Dermis microvascular lymphatic vessel endothelial cell (primary cell): ENCODE results near the gene TRIM61. TPM values are rescaled to one million over a fixed set of nuclear protein-coding genes. Genes with fewer than 3 reads are reported as not detected.
"Not testable (repeated sequence)": the region's sequence is repeated elsewhere in the genome, so short reads cannot be mapped to it uniquely, and the experiment has no call there.

Experiments used
- DNase-seq, 2 donors: peaks; one replicate each; pipeline versions ENCODE4 v3.0.0 to v3.0.0-alpha.2; 2010; ENCODE audit warnings: low read depth in 2 of 2
- total RNA-seq: library from RNA; depleted of rRNA; stranded (reverse); fragments of >200 nt; gene quantifications from 2 replicates; pipeline ENCODE4 v1.2.1, GENCODE V29; 2014

Gene TRIM61
- total RNA-seq, 1 donor from 2014 or later: not detected

DNA sequence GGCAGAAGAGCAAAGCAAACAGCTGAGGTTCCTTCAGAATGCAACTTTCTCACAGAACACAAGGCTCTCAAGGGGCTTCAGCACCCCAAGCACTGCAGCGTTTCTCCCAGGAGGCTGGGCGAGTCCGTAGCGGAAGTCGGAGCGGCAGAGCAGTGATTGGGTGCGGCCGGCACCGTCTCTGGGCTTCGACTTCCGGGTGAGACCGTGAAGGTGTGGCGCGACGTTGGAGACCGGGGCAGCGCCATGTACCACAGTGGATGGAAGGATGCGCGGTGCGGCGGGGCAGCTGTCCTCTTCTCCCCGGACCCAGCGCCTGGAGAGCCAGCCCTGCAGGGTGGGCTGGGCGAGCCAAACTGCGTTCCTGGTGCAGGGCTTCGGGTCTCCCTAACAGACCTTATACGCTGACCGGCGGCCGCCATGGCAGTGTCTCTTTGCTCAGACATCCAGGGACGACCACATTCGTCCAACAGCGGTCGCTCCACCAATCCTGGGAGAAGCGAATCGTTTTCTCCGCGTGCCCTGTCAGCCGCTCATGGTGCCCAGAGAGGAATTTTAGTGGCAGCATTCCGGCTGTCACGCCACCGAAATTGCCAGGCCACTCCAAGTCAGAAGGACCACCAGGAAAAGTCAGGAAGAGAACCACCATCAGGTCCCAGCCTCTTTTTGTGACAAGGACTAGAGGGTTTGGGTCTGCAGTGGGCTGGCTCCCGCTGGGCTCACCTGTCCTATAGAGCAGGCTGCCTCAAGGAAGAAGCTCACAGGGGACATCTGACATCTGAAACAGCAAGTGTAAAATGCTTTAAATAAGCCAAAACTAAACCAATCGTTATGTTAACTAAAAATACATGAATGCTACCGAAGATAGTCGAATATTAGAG is 20.5 kb downstream of the TRIM61 start:
- DNase-seq: no peak

DNA sequence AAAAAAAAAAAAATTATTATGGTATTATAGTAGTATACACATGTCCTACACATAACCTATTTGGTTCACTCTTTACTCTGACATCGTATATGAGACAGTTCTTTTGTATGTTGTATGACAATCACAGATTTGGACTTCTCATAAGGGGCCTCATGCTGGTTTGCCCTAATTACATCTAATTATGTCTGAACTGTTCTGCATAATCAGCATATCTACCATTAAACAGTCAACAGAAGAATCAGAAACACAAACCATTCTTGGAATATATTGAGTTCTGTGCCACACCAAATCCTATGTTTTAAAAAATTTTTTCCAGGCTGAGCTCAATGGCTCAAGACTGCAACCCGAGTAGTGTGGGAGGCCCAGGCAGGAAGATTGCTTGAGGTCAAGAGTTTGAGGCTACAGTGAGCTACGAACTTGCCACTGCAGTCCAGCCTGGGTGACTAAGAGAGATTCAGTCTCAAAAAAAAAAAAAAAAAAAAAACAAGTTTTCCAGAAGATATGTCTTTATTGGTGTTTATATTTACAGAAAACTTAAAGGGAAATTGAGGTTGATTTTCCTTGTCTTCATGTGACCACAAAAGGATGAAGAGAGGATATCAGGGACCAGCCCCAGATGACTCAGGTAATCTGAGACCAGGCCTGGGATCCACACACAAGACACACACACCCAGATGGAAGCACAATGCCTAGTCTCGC is 22.2 kb downstream of the TRIM61 start:
- DNase-seq: no peak

DNA sequence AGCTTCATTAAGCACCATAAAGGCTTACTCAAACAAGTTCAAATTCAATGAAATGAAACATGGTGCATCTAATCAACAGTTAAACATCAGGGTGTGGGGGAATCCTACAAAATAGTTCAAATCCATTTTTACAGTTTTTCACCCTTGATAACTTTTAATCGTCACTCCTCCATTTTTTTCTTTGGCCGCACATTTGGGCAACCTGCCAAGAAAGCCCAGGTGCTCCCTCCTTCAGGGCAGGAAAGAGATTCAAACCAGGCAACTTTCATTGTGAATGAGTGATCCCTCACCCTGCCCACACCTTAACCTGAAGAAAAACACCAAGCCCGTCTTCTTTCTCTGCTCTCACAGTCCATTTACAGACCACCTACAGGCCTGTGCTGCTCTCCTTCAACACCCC is 24.9 kb downstream of the TRIM61 start:
- no peak for DNase-seq

DNA sequence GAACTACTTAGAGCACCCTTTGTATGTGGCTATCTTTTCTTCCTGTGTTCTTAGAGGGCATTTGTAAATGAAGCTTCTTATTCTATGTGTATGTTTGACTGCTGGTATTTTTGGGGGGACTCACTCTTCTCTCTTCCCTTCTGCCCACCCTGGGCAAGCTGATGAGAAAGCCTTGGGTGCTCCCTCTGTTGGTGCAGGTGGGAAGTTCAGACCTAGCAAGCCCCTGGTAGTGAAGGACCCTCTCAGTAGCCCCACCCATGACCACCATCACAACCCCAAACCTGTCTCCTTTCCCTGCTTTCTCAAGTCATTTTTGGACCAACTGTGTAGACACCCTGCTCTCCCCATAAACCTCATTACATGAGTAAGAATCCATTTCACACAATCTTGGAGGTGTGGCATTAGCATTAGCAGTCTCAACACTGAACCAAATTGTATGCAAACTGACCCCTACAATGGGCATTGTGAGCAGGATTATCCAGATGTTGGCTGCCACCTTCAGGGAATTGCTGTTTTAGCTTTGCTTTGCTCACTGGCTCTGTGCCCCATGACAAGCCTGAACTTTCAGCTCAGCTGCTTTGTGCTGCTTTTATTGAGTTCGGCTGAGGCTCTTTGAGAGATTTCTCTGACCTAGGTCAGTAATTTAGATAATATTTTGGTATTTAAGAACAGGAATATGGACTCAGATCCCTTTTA is 27.9 kb downstream of the TRIM61 start:
- no peak for DNase-seq

DNA sequence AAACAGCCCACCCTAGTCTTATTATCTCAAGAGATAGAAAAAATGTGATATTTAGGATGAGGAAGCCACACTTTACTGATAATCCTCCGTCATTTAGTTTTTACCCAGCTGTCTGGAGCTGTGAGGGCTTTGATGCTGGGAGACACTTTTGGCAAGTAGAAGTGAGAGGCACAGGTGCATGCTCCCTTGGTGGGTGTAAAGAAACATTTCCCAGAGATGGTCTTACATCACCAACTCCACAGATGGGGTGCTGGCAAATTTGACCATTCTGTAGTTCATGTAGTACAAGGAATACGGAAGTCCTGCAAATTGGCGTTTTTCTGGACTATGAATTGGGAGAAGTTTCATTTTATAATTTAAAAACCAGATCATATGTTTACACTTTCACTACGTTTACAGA is 28.5 kb downstream of the TRIM61 start:
- DNase-seq: no peak

DNA sequence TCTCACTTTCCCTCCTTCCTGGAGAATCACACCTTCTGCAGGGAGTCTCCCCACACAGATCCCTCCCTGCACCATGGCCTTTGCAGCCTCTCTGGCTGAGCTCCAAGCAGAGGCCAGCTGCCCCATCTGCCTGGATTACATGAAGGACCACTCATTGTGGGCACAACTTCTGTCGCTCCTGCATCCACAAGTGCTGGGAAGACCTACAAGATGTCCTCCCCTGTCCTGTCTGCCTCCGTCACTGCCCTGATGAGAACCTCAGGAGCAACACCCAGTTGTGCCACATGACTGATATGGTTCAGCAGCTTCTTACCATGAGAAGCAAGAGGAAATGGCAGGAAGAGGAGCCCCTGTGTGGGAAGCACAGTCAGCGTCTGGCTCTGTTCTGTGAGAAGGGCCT is 29.5 kb downstream of the TRIM61 start:
- not testable (repeated sequence) for DNase-seq

DNA sequence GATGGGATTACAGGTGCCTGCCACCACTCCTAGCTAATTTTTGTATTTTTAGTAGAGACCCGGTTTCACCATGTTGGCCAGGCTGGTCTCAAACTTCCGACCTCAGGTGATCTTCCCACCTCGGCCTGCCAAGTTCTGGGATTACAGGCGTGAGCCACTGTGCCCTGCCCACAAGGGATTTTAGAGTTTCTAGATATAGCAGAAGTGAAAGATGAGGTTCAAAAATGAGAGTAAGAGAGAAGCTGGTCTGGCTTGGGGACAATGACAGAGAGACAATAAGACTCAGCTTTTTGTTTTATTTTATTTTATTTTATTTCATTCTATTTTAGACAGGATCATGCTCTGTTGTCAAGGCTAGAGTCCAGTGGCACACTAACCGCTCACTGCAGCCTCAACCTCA is 30.6 kb downstream of the TRIM61 start:
- no peak for DNase-seq

DNA sequence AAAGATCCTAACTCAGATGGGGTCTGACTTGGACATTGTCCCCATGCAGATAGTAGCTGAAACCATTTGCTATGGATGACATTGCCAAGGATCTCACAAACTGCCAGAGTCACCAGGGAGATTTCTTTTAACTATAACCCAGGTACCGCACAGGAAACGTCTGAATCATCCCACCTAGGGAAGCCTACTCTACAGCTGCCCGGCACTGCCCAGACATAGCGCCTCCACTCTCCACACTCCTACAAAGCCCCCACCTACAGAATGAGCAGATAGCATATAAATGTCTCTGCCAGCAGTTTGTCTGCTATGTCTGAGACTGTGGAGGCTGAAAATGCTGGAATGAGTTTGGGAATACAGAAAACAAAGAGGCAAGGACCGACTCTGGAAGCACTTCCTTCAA is 32.3 kb downstream of the TRIM61 start:
- DNase-seq: no peak

DNA sequence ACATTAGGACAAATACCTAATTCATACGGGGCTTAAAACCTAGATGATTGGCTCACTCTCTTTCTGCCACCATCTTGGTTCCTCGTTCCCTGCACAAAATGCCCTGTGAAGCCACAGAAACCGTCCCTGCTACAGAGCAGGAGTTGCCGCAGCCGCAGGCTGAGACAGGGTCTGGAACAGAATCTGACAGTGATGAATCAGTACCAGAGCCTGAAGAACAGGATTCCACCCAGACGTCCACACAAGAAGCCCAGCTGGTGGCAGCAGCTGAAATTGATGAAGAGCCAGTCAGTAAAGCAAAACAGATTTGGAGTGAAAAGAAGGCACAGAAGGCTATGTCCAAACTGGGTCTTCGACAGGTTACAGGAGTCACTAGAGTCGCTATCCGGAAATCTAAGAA is 34.3 kb downstream of the TRIM61 start:
- no peak for DNase-seq

DNA sequence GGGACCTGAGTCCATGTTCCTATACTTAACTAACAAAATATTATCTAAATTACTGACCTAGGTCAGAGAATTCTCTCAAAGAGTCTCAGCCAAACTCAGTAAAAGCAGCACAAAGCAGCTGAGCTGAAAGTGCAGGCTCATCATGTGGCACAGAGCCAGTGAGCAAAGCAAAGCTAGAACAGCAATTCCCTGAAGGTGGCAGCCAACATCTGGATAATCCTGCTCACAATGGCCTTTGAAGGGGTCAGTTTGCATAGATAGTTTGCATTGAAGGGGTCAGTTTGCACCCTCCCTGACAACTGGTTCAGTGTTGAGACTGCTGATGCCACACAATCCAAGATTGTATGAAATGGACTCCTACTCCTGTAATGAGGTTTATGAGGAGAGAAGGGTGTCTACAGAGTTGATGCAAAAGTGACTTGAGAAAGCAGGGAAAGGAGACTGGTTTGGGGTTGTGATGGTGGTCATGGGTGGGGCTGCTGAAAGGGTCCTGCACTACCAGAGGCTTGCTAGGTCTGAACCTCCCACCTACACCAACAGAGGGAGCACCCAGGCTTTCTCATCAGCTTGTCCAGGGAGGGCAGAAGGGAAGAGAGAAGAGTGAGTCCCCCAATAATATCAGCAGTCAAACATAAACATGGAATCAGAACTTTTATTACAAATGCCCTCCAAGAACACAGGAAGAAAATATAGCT is 39.7 kb downstream of the TRIM61 start:
- DNase-seq: no peak

DNA sequence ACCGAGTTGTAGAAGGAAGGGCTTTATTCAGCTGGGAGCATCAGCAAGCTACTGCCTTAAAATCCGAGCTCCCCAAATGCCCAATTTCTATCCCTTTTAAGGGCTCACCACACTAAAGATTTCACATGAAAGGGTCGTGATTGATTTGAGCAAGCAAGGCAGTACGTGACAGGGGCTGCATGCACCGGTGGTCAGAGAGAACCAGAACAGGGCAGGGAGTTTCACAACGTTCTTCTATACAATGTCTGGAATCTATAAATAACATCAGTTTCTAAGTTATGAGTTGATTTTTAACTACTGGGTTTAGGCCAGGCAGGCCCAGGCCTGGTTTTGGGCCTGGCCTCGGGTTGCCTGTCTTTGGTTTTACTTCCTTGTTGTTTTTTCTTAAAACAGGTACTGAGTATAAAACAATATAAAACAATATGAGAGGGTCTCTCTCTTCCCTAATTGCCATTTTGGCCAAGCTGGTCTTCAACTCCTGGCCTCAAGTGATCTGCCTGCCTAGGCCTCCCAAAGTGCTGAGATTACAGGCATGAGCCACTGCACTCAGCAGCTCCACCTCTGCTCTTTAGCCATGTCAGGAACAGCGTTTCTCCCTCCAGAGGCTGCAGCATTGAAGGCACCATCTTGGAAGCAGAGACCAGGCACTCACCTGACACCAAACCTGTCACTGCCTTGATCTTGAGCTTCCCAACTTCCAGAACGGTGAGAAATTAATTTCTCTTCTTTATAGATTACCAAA is 41.4 kb downstream of the TRIM61 start:
- DNase-seq: not testable (repeated sequence)

DNA sequence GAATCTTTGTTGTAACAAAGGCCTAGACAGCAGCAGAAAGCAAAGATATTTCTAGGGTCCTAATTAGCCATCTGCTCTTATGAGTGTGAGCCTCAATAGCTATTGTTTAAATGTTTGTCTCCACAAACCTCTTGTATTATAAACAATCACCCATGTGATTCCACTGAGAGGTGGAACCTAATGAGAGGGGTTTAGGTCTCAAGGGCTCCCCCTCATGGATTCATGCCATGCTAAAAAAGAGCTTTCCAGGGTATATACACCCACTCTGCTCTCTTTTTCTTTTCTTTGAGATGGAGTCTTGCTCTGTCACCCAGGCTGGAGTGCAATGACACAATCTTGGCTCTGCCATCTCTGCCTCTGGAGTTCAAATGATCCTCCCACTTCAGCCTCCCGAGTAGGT is 42.1 kb downstream of the TRIM61 start:
- no peak for DNase-seq

DNA sequence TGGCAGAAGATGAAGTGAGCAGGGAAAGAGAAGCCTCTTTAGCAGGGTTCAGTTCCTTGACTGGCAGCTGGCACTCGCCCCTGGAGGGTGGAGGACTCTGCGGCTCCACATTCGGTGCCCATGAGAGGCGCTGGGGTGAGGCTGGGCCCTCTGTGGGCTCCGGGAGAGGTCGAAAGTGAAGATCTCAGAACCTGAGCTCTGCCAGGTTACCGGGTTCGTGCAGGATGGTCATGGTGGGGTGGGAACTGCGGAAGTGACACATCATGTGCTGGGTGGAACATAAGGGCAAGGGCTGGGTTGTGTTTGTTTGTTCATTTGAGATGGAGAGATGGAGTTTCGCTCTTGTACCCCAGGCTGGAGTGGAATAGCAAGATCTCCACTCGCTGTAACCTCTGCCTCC is 44.2 kb downstream of the TRIM61 start:
- no peak for DNase-seq

DNA sequence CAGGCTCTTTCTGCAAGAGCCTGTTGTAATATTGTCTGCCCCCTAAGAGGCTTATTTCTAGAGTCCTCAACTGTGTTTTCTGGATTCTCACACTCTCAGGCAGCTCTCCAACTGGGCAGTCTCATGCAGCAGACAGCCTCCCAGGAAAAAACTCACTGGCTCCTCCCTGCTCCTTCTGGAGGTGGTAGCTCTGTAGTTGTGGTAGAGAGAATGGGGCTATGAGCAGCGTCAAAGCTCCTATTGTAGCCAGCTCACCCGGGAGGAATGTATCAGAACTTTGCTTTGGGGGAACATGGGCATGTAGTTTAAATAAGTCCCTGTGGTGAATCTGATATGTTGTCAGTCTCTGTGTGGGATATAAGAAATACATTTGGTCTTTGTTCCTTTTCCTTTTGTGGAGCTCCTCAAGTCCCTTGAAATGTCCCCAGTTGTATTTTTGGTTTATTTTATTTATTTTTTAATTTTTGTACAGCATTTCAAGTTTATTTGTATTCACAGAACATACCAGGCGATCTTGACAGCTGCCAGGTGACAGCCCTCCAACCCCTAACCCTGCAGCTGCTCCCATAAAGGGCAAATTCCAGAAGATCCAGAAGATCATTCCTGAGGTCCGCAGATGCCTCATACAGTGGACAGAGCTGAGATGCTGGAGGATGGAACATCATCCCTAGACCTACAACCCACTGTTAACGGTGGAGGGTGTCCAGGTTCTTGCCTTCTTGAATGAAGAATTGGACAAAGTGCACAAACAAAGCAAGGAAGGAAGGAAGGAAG is 45.7 kb downstream of the TRIM61 start:
- DNase-seq: no peak

DNA sequence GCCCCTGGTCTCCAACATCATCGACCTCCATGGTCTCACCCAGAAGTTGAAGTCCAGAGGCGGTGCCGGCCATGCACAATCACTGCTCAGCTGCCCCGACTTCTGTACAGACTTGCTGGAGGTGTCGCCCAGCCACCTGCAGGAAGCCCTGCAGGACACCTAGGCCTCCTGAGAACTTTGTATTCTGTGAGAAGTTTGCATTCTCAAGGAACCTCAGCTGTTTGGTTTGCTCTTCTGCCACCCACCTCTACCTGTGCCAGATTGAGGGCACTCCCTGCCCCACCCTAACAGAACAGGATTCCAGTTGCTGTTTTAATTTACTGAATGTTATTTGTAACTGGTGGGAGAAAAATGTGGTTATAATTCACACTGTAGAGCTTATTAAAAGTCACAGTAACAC is 46.8 kb downstream of the TRIM61 start:
- no peak for DNase-seq

DNA sequence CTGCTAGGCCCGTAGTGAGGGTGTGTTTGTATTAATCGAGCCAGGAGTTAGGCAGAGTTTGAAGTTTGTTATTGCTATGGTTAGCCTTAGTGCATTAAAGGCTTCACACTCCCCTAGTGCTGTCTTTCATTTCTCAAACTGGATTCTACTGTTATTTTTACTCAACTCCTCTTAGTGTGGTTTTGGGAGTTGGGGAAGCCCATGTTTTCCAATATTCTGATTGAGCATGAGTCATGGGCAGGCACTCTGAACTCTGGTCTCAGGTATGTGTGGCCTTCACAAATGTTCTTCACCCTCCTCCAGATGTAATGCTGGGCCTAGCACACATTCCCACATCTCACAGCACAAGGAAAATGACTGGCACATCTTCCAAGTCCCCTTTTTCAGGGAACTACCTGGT is 50.4 kb downstream of the TRIM61 start:
- not testable (repeated sequence) for DNase-seq

DNA sequence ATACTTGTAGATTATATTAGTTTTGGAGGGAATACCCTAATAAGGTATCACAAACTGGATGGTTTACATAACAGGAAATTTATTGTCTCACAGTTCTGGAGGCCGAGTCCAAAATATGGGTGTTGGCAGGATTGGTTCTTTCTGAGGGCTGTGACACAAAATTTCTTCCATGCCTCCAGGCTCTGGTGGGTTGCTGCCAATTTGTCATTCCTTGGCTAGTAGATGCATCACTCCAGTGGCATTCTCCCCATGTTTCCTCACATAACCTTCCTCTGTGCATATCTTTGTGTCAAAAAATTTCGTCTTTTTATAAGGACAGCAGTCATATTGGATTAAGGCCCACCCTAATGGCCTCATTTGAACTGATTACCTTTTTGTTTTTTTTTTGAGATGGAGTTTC is 51.2 kb downstream of the TRIM61 start:
- no peak for DNase-seq

DNA sequence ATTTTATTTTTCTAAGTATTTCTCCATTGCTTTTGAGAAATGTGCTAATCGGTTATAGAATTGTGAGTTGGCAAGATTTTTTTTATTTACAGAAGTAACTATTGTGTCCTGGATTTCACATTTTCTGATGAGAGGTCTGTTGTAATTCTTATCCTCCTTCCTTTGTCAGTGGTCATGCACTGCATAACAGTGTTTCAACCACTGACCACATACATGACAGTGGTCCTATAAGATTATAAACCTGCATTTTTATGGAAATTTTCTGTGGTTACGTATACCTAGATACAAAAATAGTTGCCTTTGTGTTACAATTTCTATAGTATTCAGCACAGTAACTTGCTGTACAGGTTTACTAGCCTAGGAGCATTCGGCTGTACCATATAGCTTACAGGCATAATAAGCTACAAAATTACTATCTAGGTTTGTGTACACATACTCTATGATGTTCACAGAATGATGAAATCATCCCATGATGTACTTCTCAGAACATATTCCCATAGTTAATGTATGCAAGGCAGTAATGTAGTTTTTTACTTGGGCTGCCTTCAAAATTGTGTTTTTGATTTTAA is 52.7 kb downstream of the TRIM61 start:
- no peak for DNase-seq

DNA sequence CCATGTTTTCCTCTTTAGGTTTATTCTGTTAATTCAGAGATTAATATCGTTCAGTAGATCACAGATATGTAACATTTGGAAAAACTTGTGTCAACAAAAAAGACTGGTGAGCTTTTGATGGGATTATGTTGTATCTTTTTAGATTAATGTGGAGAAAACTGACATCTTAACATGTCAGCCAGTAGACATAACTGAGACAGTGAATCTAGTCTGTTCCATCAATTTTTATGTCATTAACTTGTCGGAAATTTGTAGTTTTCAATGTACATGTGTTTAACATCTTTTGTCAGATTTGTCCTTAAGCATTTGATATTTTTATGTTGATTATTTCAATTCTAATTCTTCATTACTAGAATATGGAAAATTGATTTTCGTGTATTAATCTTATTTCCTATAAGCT is 58.5 kb downstream of the TRIM61 start:
- no peak for DNase-seq
